Measurements from ENCODE around the gene NWD2.

The NWD2 gene

GRCh38 chr4:37219242-37219641 is 25.3 kb upstream of the NWD2 start:
- H3K9me2 ChIP-seq (replicated peaks; ENCODE audit: insufficient read depth, low read length), result no peaks in the 10 kb centered on the region
- no peaks in the 10 kb centered on the region for H4K20me1 ChIP-seq (ENCODE audit: low read depth, low read length)
- no peaks in the 10 kb centered on the region for H3F3A ChIP-seq (ENCODE audit: insufficient read depth)
- TF ChIP-seq CTCF (IDR thresholded peaks at IDR 0.05; ENCODE audit: insufficient read depth, low read length, poor library complexity, severe bottlenecking) (no peak), EZH2phosphoT487 (conservative IDR thresholded peaks at IDR 0.05; ENCODE audit: low read length) (no peak)
- no peaks in the 10 kb centered on the region for H3K9me3 ChIP-seq (ENCODE audit: insufficient read depth, low read length)
- H3K4me3 ChIP-seq (ENCODE audit: insufficient read depth, low read length, poor library complexity, severe bottlenecking), result no peak overlapping the region
- H2AFZ ChIP-seq (ENCODE audit: low read depth, low read length, severe bottlenecking), result no peak overlapping the region
- H3K27ac ChIP-seq (ENCODE audit: low read depth, low read length), result no peak overlapping the region
- no peaks in the 10 kb centered on the region for H3K27me3 ChIP-seq (ENCODE audit: low read length)
- H3K9ac ChIP-seq (ENCODE audit: low read length), result no peak overlapping the region
- H3K4me2 ChIP-seq (ENCODE audit: low read depth, low read length, poor library complexity, severe bottlenecking), result no peak overlapping the region
- H3K79me2 ChIP-seq (ENCODE audit: insufficient read depth, low read length), result no peaks in the 10 kb centered on the region
- no peaks in the 10 kb centered on the region for H3K36me3 ChIP-seq (ENCODE audit: low read length)

DNA sequence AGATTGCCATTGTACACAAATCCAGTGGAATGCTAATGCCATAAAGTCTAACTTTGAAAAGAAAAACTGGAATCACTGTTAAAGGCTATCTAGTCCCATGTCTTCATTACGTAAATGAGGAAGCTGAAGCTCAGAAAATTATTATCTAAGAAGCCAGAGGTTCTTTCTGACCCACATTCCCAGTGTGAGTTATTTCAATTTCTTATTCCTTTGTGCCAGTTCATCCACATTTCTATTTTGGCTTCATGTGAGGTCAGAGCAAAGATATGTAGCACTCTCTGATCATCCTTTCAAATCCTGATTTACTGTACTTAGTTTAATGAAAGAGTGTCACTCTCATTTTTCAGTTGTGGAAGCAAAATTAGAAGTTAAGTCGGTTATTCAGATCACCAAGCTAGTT is 24.6 kb upstream of the NWD2 start:
- TF ChIP-seq EZH2phosphoT487 (conservative IDR thresholded peaks at IDR 0.05; ENCODE audit: low read length), result no peak
- no peak for TF ChIP-seq CTCF (IDR thresholded peaks at IDR 0.05; ENCODE audit: insufficient read depth, low read length, poor library complexity, severe bottlenecking)

GRCh38 chr4:37220685-37221084 is 23.9 kb upstream of the NWD2 start:
- Histone ChIP-seq H3F3A (ENCODE audit: insufficient read depth) (no peaks in the 10 kb centered on the region), H3K27ac (ENCODE audit: low read depth, low read length) (no peak overlapping the region), H3K9me2 (replicated peaks; ENCODE audit: insufficient read depth, low read length) (no peaks in the 10 kb centered on the region), H3K27me3 (ENCODE audit: low read length) (no peaks in the 10 kb centered on the region), H3K4me2 (ENCODE audit: low read depth, low read length, poor library complexity, severe bottlenecking) (no peak overlapping the region), H3K9me3 (ENCODE audit: insufficient read depth, low read length) (no peaks in the 10 kb centered on the region), H3K4me3 (ENCODE audit: insufficient read depth, low read length, poor library complexity, severe bottlenecking) (no peak overlapping the region), H4K20me1 (ENCODE audit: low read depth, low read length) (no peaks in the 10 kb centered on the region), H3K36me3 (ENCODE audit: low read length) (no peaks in the 10 kb centered on the region), H3K79me2 (ENCODE audit: insufficient read depth, low read length) (no peaks in the 10 kb centered on the region), H2AFZ (ENCODE audit: low read depth, low read length, severe bottlenecking) (no peak overlapping the region), H3K9ac (ENCODE audit: low read length) (no peak overlapping the region)
- TF ChIP-seq CTCF (IDR thresholded peaks at IDR 0.05; ENCODE audit: insufficient read depth, low read length, poor library complexity, severe bottlenecking) (no peak), EZH2phosphoT487 (conservative IDR thresholded peaks at IDR 0.05; ENCODE audit: low read length) (no peak)

More for the DNA sequence above, 24.6 kb upstream of the NWD2 start:
- no peaks in the 10 kb centered on the region for H3K27me3 ChIP-seq (ENCODE audit: low read length)
- no peak overlapping the region for H3K27ac ChIP-seq (ENCODE audit: low read depth, low read length)
- no peak overlapping the region for H3K4me3 ChIP-seq (ENCODE audit: insufficient read depth, low read length, poor library complexity, severe bottlenecking)
- H3K9me3 ChIP-seq (ENCODE audit: insufficient read depth, low read length), result no peaks in the 10 kb centered on the region
- H3K36me3 ChIP-seq (ENCODE audit: low read length), result no peaks in the 10 kb centered on the region
- H3K9ac ChIP-seq (ENCODE audit: low read length), result no peak overlapping the region
- no peaks in the 10 kb centered on the region for H3K9me2 ChIP-seq (replicated peaks; ENCODE audit: insufficient read depth, low read length)
- no peak overlapping the region for H3K4me2 ChIP-seq (ENCODE audit: low read depth, low read length, poor library complexity, severe bottlenecking)
- no peaks in the 10 kb centered on the region for H3F3A ChIP-seq (ENCODE audit: insufficient read depth)
- no peak overlapping the region for H2AFZ ChIP-seq (ENCODE audit: low read depth, low read length, severe bottlenecking)
- no peaks in the 10 kb centered on the region for H4K20me1 ChIP-seq (ENCODE audit: low read depth, low read length)
- no peaks in the 10 kb centered on the region for H3K79me2 ChIP-seq (ENCODE audit: insufficient read depth, low read length)

Data from SU-DHL-6 (cell line).